ENCODE measurements around the gene CNTN1. TPM values are rescaled to one million over a fixed set of nuclear protein-coding genes. Genes with fewer than 3 reads are reported as not detected.

The CNTN1 gene
- total and polyA plus RNA-seq, 2 of the 13 experiments (the other 11 are each of a cell fraction or from before 2014, with no cell fraction given) = 0.01 to 0.07 TPM

- TF ChIP-seq, protein P1, sequence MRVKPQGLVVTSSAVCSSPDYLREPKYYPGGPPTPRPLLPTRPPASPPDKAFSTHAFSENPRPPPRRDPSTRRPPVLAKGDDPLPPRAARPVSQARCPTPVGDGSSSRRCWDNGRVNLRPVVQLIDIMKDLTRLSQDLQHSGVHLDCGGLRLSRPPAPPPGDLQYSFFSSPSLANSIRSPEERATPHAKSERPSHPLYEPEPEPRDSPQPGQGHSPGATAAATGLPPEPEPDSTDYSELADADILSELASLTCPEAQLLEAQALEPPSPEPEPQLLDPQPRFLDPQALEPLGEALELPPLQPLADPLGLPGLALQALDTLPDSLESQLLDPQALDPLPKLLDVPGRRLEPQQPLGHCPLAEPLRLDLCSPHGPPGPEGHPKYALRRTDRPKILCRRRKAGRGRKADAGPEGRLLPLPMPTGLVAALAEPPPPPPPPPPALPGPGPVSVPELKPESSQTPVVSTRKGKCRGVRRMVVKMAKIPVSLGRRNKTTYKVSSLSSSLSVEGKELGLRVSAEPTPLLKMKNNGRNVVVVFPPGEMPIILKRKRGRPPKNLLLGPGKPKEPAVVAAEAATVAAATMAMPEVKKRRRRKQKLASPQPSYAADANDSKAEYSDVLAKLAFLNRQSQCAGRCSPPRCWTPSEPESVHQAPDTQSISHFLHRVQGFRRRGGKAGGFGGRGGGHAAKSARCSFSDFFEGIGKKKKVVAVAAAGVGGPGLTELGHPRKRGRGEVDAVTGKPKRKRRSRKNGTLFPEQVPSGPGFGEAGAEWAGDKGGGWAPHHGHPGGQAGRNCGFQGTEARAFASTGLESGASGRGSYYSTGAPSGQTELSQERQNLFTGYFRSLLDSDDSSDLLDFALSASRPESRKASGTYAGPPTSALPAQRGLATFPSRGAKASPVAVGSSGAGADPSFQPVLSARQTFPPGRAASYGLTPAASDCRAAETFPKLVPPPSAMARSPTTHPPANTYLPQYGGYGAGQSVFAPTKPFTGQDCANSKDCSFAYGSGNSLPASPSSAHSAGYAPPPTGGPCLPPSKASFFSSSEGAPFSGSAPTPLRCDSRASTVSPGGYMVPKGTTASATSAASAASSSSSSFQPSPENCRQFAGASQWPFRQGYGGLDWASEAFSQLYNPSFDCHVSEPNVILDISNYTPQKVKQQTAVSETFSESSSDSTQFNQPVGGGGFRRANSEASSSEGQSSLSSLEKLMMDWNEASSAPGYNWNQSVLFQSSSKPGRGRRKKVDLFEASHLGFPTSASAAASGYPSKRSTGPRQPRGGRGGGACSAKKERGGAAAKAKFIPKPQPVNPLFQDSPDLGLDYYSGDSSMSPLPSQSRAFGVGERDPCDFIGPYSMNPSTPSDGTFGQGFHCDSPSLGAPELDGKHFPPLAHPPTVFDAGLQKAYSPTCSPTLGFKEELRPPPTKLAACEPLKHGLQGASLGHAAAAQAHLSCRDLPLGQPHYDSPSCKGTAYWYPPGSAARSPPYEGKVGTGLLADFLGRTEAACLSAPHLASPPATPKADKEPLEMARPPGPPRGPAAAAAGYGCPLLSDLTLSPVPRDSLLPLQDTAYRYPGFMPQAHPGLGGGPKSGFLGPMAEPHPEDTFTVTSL (CRISPR knock-in tag; IDR thresholded peaks at IDR 0.05; ENCODE audit: borderline replicate concordance) = no peak
- TF ChIP-seq ZNF713 (CRISPR knock-in tag; IDR thresholded peaks at IDR 0.05) (no peak), NFYB (CRISPR knock-in tag; IDR thresholded peaks at IDR 0.05) (no peak), EZH2 (conservative IDR thresholded peaks at IDR 0.05; ENCODE audit: low read depth, low read length) (no peak), ZNF263 (CRISPR knock-in tag; IDR thresholded peaks at IDR 0.05) (no peak), ZMAT3 (CRISPR knock-in tag; conservative IDR thresholded peaks at IDR 0.05) (no peak), THAP8 (CRISPR knock-in tag; IDR thresholded peaks at IDR 0.05; ENCODE audit: borderline replicate concordance) (no peak), GLMP (CRISPR knock-in tag; IDR thresholded peaks at IDR 0.05; ENCODE audit: borderline replicate concordance) (no peak)
These were observed 300.9 kb downstream of the CNTN1 start (continued) for GRCh38 chr12:40993158-40993557.

All from HepG2 (cell line).